ENCODE data around the gene MBNL1.

DNA sequence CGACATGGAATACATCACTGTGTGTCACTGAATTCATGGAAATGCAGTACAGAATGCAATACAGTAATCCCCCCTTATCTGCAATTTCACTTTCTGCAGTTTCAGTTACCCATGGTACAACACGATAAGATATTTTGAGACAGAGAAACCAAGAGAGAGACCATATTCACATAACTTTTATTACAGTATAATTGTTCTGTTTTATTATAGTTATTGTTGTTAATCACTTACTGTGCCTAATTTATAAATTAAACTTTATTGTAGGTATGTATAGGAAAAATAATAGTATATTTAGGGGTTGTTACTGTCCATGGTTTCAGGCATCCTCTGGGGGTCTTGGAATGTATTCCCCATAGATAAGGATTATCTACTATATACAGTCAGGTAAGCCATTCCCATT is 61.8 kb downstream of the MBNL1 start:
- TF ChIP-seq, protein P1, sequence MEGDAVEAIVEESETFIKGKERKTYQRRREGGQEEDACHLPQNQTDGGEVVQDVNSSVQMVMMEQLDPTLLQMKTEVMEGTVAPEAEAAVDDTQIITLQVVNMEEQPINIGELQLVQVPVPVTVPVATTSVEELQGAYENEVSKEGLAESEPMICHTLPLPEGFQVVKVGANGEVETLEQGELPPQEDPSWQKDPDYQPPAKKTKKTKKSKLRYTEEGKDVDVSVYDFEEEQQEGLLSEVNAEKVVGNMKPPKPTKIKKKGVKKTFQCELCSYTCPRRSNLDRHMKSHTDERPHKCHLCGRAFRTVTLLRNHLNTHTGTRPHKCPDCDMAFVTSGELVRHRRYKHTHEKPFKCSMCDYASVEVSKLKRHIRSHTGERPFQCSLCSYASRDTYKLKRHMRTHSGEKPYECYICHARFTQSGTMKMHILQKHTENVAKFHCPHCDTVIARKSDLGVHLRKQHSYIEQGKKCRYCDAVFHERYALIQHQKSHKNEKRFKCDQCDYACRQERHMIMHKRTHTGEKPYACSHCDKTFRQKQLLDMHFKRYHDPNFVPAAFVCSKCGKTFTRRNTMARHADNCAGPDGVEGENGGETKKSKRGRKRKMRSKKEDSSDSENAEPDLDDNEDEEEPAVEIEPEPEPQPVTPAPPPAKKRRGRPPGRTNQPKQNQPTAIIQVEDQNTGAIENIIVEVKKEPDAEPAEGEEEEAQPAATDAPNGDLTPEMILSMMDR (IDR thresholded peaks at IDR 0.05; ENCODE audit: poor library complexity, severe bottlenecking): no peak
- TF ChIP-seq EZH2 (IDR thresholded peaks at IDR 0.05; ENCODE audit: borderline replicate concordance, insufficient read depth, low read length, poor library complexity, severe bottlenecking) (no peak), MXI1 (conservative IDR thresholded peaks at IDR 0.05; ENCODE audit: poor library complexity, severe bottlenecking) (no peak), TAF1 (IDR thresholded peaks at IDR 0.05; ENCODE audit: low read depth) (no peak), POLR2AphosphoS5 (IDR thresholded peaks at IDR 0.05) (no peak)

All from neural cell (in vitro differentiated cells).